ENCODE data around the gene KLHL9.

KLHL9 gene

GRCh38 chr9:21286099-21286498 lies 49.1 kb downstream of the KLHL9 start:
- Histone ChIP-seq H3K4me3 (ENCODE audit: low read depth, low read length) (no peak overlapping the region), H3K9ac (ENCODE audit: low read length) (no peak overlapping the region), H3K9me3 (ENCODE audit: control insufficient read depth, insufficient read depth, low read depth, low read length) (no peaks in the 10 kb centered on the region), H3K27me3 (ENCODE audit: control insufficient read depth, insufficient read depth, low read length) (peaks cover 17% of the 10 kb centered on the region), H3K36me3 (ENCODE audit: control insufficient read depth, insufficient read depth, low read length) (no peaks in the 10 kb centered on the region), H3K4me1 (ENCODE audit: control insufficient read depth, insufficient read depth, low read length) (no peaks in the 10 kb centered on the region), H3K27ac (ENCODE audit: low read depth, low read length) (no peak overlapping the region)

GRCh38 chr9:21281275-21281674 lies 53.9 kb downstream of the KLHL9 start:
- H3K36me3 ChIP-seq (ENCODE audit: control insufficient read depth, insufficient read depth, low read length) = no peaks in the 10 kb centered on the region
- H3K9ac ChIP-seq (ENCODE audit: low read length) = no peak overlapping the region
- no peaks in the 10 kb centered on the region for H3K9me3 ChIP-seq (ENCODE audit: control insufficient read depth, insufficient read depth, low read depth, low read length)
- no peaks in the 10 kb centered on the region for H3K4me1 ChIP-seq (ENCODE audit: control insufficient read depth, insufficient read depth, low read length)
- peaks cover 30% of the 10 kb centered on the region for H3K27me3 ChIP-seq (ENCODE audit: control insufficient read depth, insufficient read depth, low read length)
- no peak overlapping the region for H3K27ac ChIP-seq (ENCODE audit: low read depth, low read length)
- no peak overlapping the region for H3K4me3 ChIP-seq (ENCODE audit: low read depth, low read length)

Data from HUES6 (cell line).